HEK293 (cell line): ENCODE measurements around the gene PTPDC1.

Experiments
- CTCF ChIP-seq: fragments of 450-650 bp; formaldehyde crosslinking; IDR thresholded peaks from 2 replicates; pipeline ENCODE4 v1.5.1; 2016; ENCODE audit warnings: missing biosample characterization, missing genetic modification characterization
- TCF7L2 ChIP-seq: IDR thresholded peaks from 2 replicates; pipeline ENCODE4 v1.6.1; 2011; ENCODE audit warnings: low read depth, mild to moderate bottlenecking, inconsistent platforms, low read length, moderate library complexity, borderline replicate concordance
- YY1 ChIP-seq: fragments of 450-650 bp; formaldehyde crosslinking; IDR thresholded peaks from 2 replicates; pipeline ENCODE4 v1.5.1; 2018; ENCODE audit warnings: missing biosample characterization, missing genetic modification characterization
- ZNF133 ChIP-seq: fragments of 450-650 bp; formaldehyde crosslinking; IDR thresholded peaks from 2 replicates; pipeline ENCODE4 v1.5.1; 2016; ENCODE audit warnings: missing biosample characterization, missing genetic modification characterization
- ZNF248 ChIP-seq: fragments of 450-650 bp; formaldehyde crosslinking; IDR thresholded peaks from 2 replicates; pipeline ENCODE4 v1.5.1; 2017; ENCODE audit warnings: missing biosample characterization, missing genetic modification characterization
- TF ChIP-seq, protein P1 (sequence below): fragments of 450-650 bp; formaldehyde crosslinking; IDR thresholded peaks from 2 replicates; pipeline ENCODE4 v1.5.1; 2016; ENCODE audit warnings: missing biosample characterization, missing genetic modification characterization

DNA sequence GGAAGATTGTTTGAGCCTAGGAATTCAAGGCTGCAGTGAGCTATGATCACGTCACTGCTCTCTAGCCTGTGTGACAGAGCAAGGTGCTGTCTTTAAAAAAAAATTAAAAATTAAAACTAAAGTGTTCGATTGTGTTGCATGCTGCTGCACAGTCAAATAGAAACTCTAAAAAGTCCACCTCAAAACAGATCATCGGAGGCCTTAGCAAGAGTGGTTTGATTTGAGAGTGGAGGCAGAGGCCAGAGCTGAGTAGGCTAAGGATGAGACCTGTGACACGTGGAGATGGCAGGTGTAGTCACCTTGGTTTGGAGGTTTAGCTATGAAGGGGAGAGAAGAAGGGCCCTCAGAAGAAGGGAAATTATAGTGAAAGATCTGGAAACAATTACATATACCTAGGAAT is 2.8 kb upstream of the PTPDC1 start:
- TF ChIP-seq YY1 (tag by site-specific recombination), result no peak
- TF ChIP-seq TCF7L2, result no peak
- TF ChIP-seq ZNF248 (tag by site-specific recombination), result no peak
- TF ChIP-seq, protein P1, sequence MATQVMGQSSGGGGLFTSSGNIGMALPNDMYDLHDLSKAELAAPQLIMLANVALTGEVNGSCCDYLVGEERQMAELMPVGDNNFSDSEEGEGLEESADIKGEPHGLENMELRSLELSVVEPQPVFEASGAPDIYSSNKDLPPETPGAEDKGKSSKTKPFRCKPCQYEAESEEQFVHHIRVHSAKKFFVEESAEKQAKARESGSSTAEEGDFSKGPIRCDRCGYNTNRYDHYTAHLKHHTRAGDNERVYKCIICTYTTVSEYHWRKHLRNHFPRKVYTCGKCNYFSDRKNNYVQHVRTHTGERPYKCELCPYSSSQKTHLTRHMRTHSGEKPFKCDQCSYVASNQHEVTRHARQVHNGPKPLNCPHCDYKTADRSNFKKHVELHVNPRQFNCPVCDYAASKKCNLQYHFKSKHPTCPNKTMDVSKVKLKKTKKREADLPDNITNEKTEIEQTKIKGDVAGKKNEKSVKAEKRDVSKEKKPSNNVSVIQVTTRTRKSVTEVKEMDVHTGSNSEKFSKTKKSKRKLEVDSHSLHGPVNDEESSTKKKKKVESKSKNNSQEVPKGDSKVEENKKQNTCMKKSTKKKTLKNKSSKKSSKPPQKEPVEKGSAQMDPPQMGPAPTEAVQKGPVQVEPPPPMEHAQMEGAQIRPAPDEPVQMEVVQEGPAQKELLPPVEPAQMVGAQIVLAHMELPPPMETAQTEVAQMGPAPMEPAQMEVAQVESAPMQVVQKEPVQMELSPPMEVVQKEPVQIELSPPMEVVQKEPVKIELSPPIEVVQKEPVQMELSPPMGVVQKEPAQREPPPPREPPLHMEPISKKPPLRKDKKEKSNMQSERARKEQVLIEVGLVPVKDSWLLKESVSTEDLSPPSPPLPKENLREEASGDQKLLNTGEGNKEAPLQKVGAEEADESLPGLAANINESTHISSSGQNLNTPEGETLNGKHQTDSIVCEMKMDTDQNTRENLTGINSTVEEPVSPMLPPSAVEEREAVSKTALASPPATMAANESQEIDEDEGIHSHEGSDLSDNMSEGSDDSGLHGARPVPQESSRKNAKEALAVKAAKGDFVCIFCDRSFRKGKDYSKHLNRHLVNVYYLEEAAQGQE (tag by site-specific recombination), result no peak
- TF ChIP-seq ZNF133 (tag by site-specific recombination), result no peak
- TF ChIP-seq CTCF (tag by site-specific recombination), result no peak
